Endothelial cell of umbilical vein (primary cell): ENCODE data around the gene CRABP1. TPM values are rescaled to one million over a fixed set of nuclear protein-coding genes. Genes with fewer than 3 reads are reported as not detected.

Experiments used
- BruUV-seq: library from RNA; stranded (reverse); fragments of 400-500 nt; replicated peaks from 2 replicates; lab custom pipeline; 2021; lab: Mats Ljungman, UMichigan
- CTCF ChIA-PET: fragments of 300-600, 350-600 bp; sonication (Branson Sonifier 250); formaldehyde crosslinking; loops from one replicate; lab custom pipeline; 2021; ENCODE audit warnings: antibody characterized with exemption, inconsistent platforms; lab: Charles Lee
- POLR2A ChIA-PET: fragments of 300-600, 350-600 bp; sonication (Branson Sonifier 250); formaldehyde crosslinking; loops from one replicate; lab custom pipeline; 2021; ENCODE audit warnings: antibody characterized with exemption, inconsistent platforms; lab: Charles Lee
- DNase-seq: peaks from one replicate; pipeline ENCODE4 v3.0.0-alpha.2; 2011; ENCODE audit warnings: low read depth, low spot score
- FAIRE-seq: peaks from 2 replicates; lab custom pipeline; 2011; peaks lifted over from hg19 to GRCh38; lab: Jason Lieb, UNC
- H2AFZ ChIP-seq: 2 replicates; pipeline ENCODE4 v1.6.0; 2012; ENCODE audit warnings: low read depth, low read length, control low read depth, inconsistent platforms
- H3K27ac ChIP-seq: 2 replicates; pipeline ENCODE4 v1.5.1; 2011; ENCODE audit warnings: low read depth, mild to moderate bottlenecking, control low read depth, low read length, moderate library complexity; ENCODE audit not compliant: insufficient read depth
- H3K27me3 ChIP-seq, 2 experiments: 2 replicates each; pipeline versions ENCODE4 v1.6.0 to v1.6.1; 2011; ENCODE audit warnings: low read length in 2 of 2, mixed read lengths in 1 of 2; ENCODE audit not compliant: control insufficient read depth in 2 of 2, insufficient read depth in 2 of 2
- H3K36me3 ChIP-seq, 2 experiments: 2 replicates in 1 of 2; 3 replicates in 1 of 2; pipeline ENCODE4 v1.5.1; 2011; ENCODE audit warnings: low read length in 2 of 2, mild to moderate bottlenecking in 1 of 2, moderate library complexity in 1 of 2; ENCODE audit not compliant: control insufficient read depth in 2 of 2, insufficient read depth in 2 of 2; ENCODE audit errors: extremely low read depth in 1 of 2
- H3K4me1 ChIP-seq: 3 replicates; pipeline ENCODE4 v1.5.1; 2011; ENCODE audit warnings: mild to moderate bottlenecking, low read length; ENCODE audit not compliant: control insufficient read depth, insufficient read depth; ENCODE audit errors: extremely low read depth
- H3K4me2 ChIP-seq: 2 replicates; pipeline ENCODE4 v1.6.1; 2011; ENCODE audit warnings: low read length, control low read depth, mixed read lengths; ENCODE audit not compliant: insufficient read depth
- H3K4me3 ChIP-seq, 3 experiments: fragments of 200-600 bp in 1 of 3; sonication (generic), shearing (Covaris generic) in 1 of 3; replicated peaks in 1 of 3; 2 replicates each; pipeline ENCODE4 v1.5.1; 2011 to 2016; ENCODE audit warnings: control low read depth in 3 of 3, low read length in 3 of 3, mild to moderate bottlenecking in 2 of 3, inconsistent platforms in 1 of 3, low read depth in 1 of 3, moderate library complexity in 1 of 3; ENCODE audit not compliant: insufficient read depth in 1 of 3
- H3K79me2 ChIP-seq: 2 replicates; pipeline ENCODE4 v1.6.0; 2012; ENCODE audit warnings: low read length, inconsistent platforms; ENCODE audit not compliant: control insufficient read depth, insufficient read depth
- H3K9ac ChIP-seq: replicated peaks from 2 replicates; pipeline ENCODE3; 2011; ENCODE audit warnings: low read length, control low read depth; ENCODE audit not compliant: insufficient read depth; ENCODE audit errors: extremely low read depth
- H3K9me1 ChIP-seq: replicated peaks from 3 replicates; pipeline ENCODE4 v1.6.0; 2011; ENCODE audit warnings: mild to moderate bottlenecking, low read length; ENCODE audit not compliant: control insufficient read depth, insufficient read depth; ENCODE audit errors: extremely low read depth
- H3K9me3 ChIP-seq: replicated peaks from 2 replicates; pipeline ENCODE4 v1.5.1; 2012; ENCODE audit warnings: low read length, inconsistent platforms; ENCODE audit not compliant: control insufficient read depth, insufficient read depth
- H4K20me1 ChIP-seq: replicated peaks from 2 replicates; pipeline ENCODE3; 2011; ENCODE audit warnings: mild to moderate bottlenecking, low read length; ENCODE audit not compliant: control insufficient read depth, insufficient read depth; ENCODE audit errors: extremely low read depth
- EZH2 ChIP-seq: IDR thresholded peaks from 2 replicates; pipeline ENCODE4 v1.6.1; 2012; ENCODE audit warnings: borderline replicate concordance, low read depth, mild to moderate bottlenecking, moderate library complexity, low read length, inconsistent platforms; ENCODE audit not compliant: severe bottlenecking
- FOS ChIP-seq: IDR thresholded peaks from 2 replicates; pipeline ENCODE4 v1.6.1; 2011; ENCODE audit warnings: mild to moderate bottlenecking, low read length, moderate library complexity, borderline replicate concordance; ENCODE audit not compliant: insufficient read depth
- GATA2 ChIP-seq: IDR thresholded peaks from 2 replicates; pipeline ENCODE4 v1.7.0; 2011; ENCODE audit warnings: low read depth, mild to moderate bottlenecking, moderate library complexity, mixed read lengths, low read length; ENCODE audit not compliant: insufficient read length, insufficient read depth
- JUN ChIP-seq: IDR thresholded peaks from 2 replicates; pipeline ENCODE4 v1.6.1; 2011; ENCODE audit warnings: borderline replicate concordance, low read depth; ENCODE audit not compliant: insufficient read length, insufficient read depth
- MYC ChIP-seq: IDR thresholded peaks from one replicate; pipeline ENCODE4 v1.6.1; 2011; ENCODE audit warnings: mild to moderate bottlenecking, low read depth, low read length
- POLR2A ChIP-seq: IDR thresholded peaks from 2 replicates; pipeline ENCODE4 v1.6.1; 2012; ENCODE audit warnings: low read depth, mild to moderate bottlenecking, control low read depth, low read length
- POLR2AphosphoS5 ChIP-seq: IDR thresholded peaks from 2 replicates; pipeline ENCODE4 v1.6.1; 2012; ENCODE audit warnings: low read depth, mild to moderate bottlenecking, control low read depth, low read length, moderate library complexity; ENCODE audit not compliant: insufficient read depth
- dilution Hi-C: fragments of 300-500 bp; cut with MboI; formaldehyde crosslinking; loops from one replicate; pipeline ENCODE4 v1.15.0; 2019; ENCODE audit warnings: low sequenced_read_pairs; ENCODE audit not compliant: extremely low pct_ligation_motif_present
- intact Hi-C: fragments of 100-400 bp; cut with micrococcal nuclease; formaldehyde crosslinking; loops from one replicate; pipeline ENCODE4 v1.10.0; 2022
- polyA plus RNA-seq, 4 experiments: library from polyadenylated mRNA; depleted of rRNA in 3 of 4; stranded (reverse) in 3 of 4; unstranded in 1 of 4; fragments of >200 nt; gene quantifications; 2 replicates each; pipeline versions ENCODE4 v1.2.1 to v1.2.3, GENCODE V29; 2011 to 2012; ENCODE audit warnings: missing spikeins in 1 of 4
- total RNA-seq: library from RNA; stranded (reverse); gene quantifications from 2 replicates; pipeline ENCODE4 v1.2.3, GENCODE V29; 2021
- TF ChIP-seq, protein P1 (sequence below), 2 donors: IDR thresholded peaks; 1 replicate in 1 of 2; 2 replicates in 1 of 2; pipeline ENCODE4 v1.5.1; 2011; ENCODE audit warnings: low read length in 2 of 2, mild to moderate bottlenecking in 2 of 2, moderate library complexity in 2 of 2, control low read depth in 1 of 2, inconsistent platforms in 1 of 2, low read depth in 1 of 2; ENCODE audit not compliant: insufficient read depth in 1 of 2; ENCODE audit errors: extremely low read depth in 1 of 2
- TF ChIP-seq, protein P2 (sequence below): IDR thresholded peaks from 2 replicates; pipeline ENCODE4 v1.6.1; 2011; ENCODE audit not compliant: insufficient read depth, insufficient read length

Gene CRABP1
- total and polyA plus RNA-seq, 2 donors (not counting 3 experiments of a cell fraction or from before 2014, with no cell fraction given): 0.11 TPM; not detected in 1

DNA sequence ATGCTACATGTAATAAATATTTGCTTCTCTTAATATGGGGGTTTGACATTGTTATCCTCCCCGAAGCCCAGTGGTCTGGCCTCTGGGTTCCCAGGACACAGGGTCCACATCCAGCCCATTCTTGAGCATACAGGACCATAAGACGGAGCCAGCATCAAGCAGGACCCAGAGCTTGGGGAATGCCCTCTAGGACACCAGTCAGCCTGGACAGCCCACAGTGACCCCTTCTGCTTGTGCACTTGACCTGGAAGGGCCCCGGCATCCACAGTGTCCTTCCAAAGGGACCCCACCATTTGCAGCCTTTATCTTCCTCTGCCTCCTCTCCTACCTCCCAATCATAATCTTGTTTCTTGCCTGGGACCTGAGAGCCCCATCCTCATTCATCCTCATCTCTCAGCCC is 51.6 kb downstream of the CRABP1 start:
- Histone ChIP-seq H3K9me3 (no peaks in the 10 kb centered on the region), H2AFZ (no peak overlapping the region), H3K4me2 (no peak overlapping the region), H4K20me1 (no peaks in the 10 kb centered on the region), H3K9ac (no peak overlapping the region), H3K4me1 (no peaks in the 10 kb centered on the region), H3K27ac (no peak overlapping the region), H3K4me3 (no peak overlapping the region), H3K79me2 (no peaks in the 10 kb centered on the region), H3K9me1 (no peaks in the 10 kb centered on the region), H3K27me3 (peaks cover 7 to 9% of the 10 kb centered on the region in 2 experiments), H3K36me3 (no peaks in the 10 kb centered on the region)
- no TSS peak for BruUV-seq
- CTCF ChIA-PET: no interaction called here
- dilution Hi-C loops (no loop called here), intact Hi-C loops (no loop called here)
- no peak for FAIRE-seq
- POLR2A ChIA-PET: no interaction called here
- TF ChIP-seq POLR2A (no peak), POLR2AphosphoS5 (no peak), GATA2 (no peak), JUN (no peak), EZH2 (no peak), MYC (no peak), FOS (no peak)
- TF ChIP-seq, protein P1, sequence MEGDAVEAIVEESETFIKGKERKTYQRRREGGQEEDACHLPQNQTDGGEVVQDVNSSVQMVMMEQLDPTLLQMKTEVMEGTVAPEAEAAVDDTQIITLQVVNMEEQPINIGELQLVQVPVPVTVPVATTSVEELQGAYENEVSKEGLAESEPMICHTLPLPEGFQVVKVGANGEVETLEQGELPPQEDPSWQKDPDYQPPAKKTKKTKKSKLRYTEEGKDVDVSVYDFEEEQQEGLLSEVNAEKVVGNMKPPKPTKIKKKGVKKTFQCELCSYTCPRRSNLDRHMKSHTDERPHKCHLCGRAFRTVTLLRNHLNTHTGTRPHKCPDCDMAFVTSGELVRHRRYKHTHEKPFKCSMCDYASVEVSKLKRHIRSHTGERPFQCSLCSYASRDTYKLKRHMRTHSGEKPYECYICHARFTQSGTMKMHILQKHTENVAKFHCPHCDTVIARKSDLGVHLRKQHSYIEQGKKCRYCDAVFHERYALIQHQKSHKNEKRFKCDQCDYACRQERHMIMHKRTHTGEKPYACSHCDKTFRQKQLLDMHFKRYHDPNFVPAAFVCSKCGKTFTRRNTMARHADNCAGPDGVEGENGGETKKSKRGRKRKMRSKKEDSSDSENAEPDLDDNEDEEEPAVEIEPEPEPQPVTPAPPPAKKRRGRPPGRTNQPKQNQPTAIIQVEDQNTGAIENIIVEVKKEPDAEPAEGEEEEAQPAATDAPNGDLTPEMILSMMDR (IDR thresholded peaks at IDR 0.05; ENCODE audit: extremely low read depth in 1 of 2, insufficient read depth in 1 of 2, low read depth in 1 of 2, low read length in 2 of 2): no peak
- TF ChIP-seq, protein P2, sequence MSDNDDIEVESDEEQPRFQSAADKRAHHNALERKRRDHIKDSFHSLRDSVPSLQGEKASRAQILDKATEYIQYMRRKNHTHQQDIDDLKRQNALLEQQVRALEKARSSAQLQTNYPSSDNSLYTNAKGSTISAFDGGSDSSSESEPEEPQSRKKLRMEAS: no peak
- no peak for DNase-seq
